B cell (primary cell): ENCODE data around the gene PCDHAC1. TPM values are rescaled to one million over a fixed set of nuclear protein-coding genes. Genes with fewer than 3 reads are reported as not detected.
"Not testable (repeated sequence)": the region's sequence is repeated elsewhere in the genome, so short reads cannot be mapped to it uniquely, and the experiment has no call there.

Source experiments
- ATAC-seq: fragments of 200-7000 bp; cut with Tn5 transposase; one replicate; pipeline ENCODE4 v1.10.0; 2021; ENCODE audit warnings: low read depth, mild to moderate bottlenecking, moderate number of reproducible peaks, moderate library complexity
- CTCF ChIA-PET: fragments of 350-600 bp; sonication (Branson Sonifier 250); formaldehyde crosslinking; loops from one replicate; lab custom pipeline; 2021; ENCODE audit warnings: antibody characterized with exemption, inconsistent platforms; lab: Charles Lee
- POLR2A ChIA-PET: fragments of 350-600 bp; sonication (Branson Sonifier 250); formaldehyde crosslinking; loops from one replicate; lab custom pipeline; 2021; ENCODE audit warnings: antibody characterized with exemption; lab: Charles Lee
- DNase-seq: peaks from one replicate; pipeline ENCODE4 v3.0.0; 2013
- H2AFZ ChIP-seq: 2 replicates; pipeline ENCODE4 v1.6.1; 2012; ENCODE audit warnings: mild to moderate bottlenecking, low read depth, low read length; ENCODE audit not compliant: insufficient read depth, poor library complexity, severe bottlenecking
- H3K27ac ChIP-seq, 2 donors: 1 replicate in 1 of 2; 2 replicates in 1 of 2; pipeline ENCODE4 v1.5.1; 2012 to 2013; ENCODE audit warnings: low read length in 2 of 2, mild to moderate bottlenecking in 2 of 2, moderate library complexity in 1 of 2
- H3K27me3 ChIP-seq, 4 experiments: fragments of 200-600 bp in 1 of 4; sonication (generic) in 1 of 4; replicated peaks in 1 of 4; 1 replicate in 2 of 4; 2 replicates in 2 of 4; pipeline versions ENCODE4 v1.6.1 to v1.7.0; 2013 to 2016; ENCODE audit warnings: low read length in 3 of 4, mild to moderate bottlenecking in 2 of 4, mixed read lengths in 1 of 4, moderate library complexity in 1 of 4; ENCODE audit not compliant: insufficient read depth in 4 of 4, control insufficient read depth in 3 of 4; ENCODE audit errors: control extremely low read depth in 1 of 4
- H3K36me3 ChIP-seq, 2 experiments: replicated peaks in 1 of 2; 1 replicate in 1 of 2; 2 replicates in 1 of 2; pipeline versions ENCODE4 v1.6.1 to v1.7.1; 2013; ENCODE audit warnings: low read length in 1 of 2; ENCODE audit not compliant: insufficient read depth in 2 of 2, control insufficient read depth in 1 of 2; ENCODE audit errors: control extremely low read depth in 1 of 2, extremely low read depth in 1 of 2
- H3K4me1 ChIP-seq, 2 donors: fragments of 200-600 bp in 1 of 2; sonication (generic) in 1 of 2; 1 replicate in 1 of 2; 2 replicates in 1 of 2; pipeline versions ENCODE4 v1.5.1 to v1.6.1; 2013 to 2017; ENCODE audit warnings: low read length in 2 of 2; ENCODE audit not compliant: control insufficient read depth in 2 of 2, insufficient read depth in 2 of 2
- H3K4me2 ChIP-seq: replicated peaks from 2 replicates; pipeline ENCODE3; 2012; ENCODE audit warnings: mild to moderate bottlenecking, low read depth, low read length; ENCODE audit not compliant: poor library complexity, severe bottlenecking
- H3K4me3 ChIP-seq, 5 experiments: fragments of 200-600 bp in 1 of 5; sonication (generic) in 1 of 5; 1 replicate in 3 of 5; 2 replicates in 2 of 5; pipeline versions ENCODE4 v1.5.1 to v1.7.0; 2011 to 2016; ENCODE audit warnings: low read length in 4 of 5, mild to moderate bottlenecking in 4 of 5, low read depth in 2 of 5, control low read depth in 1 of 5, moderate library complexity in 1 of 5; ENCODE audit not compliant: insufficient read depth in 1 of 5; ENCODE audit errors: control extremely low read depth in 1 of 5, extremely low read depth in 1 of 5
- H3K79me2 ChIP-seq: fragments of 200-600 bp; sonication (generic); one replicate; pipeline ENCODE4 v1.6.0; 2016; ENCODE audit warnings: low read length; ENCODE audit not compliant: control insufficient read depth, insufficient read depth
- H3K9ac ChIP-seq: fragments of 200-600 bp; sonication (generic); 2 replicates; pipeline ENCODE4 v1.6.1; 2017; ENCODE audit warnings: mild to moderate bottlenecking, low read length, moderate library complexity
- H3K9me3 ChIP-seq, 3 donors: one replicate each; pipeline versions ENCODE4 v1.6.1 to v1.7.1; 2013; ENCODE audit warnings: low read length in 2 of 3; ENCODE audit not compliant: control insufficient read depth in 2 of 3, insufficient read depth in 1 of 3; ENCODE audit errors: control extremely low read depth in 1 of 3
- H4K20me1 ChIP-seq: 2 replicates; pipeline ENCODE4 v1.6.0; 2012; ENCODE audit warnings: mild to moderate bottlenecking, low read length; ENCODE audit not compliant: insufficient read depth, control insufficient read depth, poor library complexity, severe bottlenecking
- H3K27ac Mint-ChIP-seq: one replicate; pipeline ENCODE4 v1.8.0; 2021; ENCODE audit warnings: mixed read lengths
- H3K27me3 Mint-ChIP-seq: one replicate; pipeline ENCODE4 v1.8.0; 2021; ENCODE audit warnings: mixed read lengths
- H3K4me1 Mint-ChIP-seq: one replicate; pipeline ENCODE4 v1.8.0; 2021; ENCODE audit warnings: mixed read lengths
- H3K4me3 Mint-ChIP-seq: one replicate; pipeline ENCODE4 v1.8.0; 2021; ENCODE audit warnings: mixed read lengths
- H3K9me3 Mint-ChIP-seq: one replicate; pipeline ENCODE4 v1.8.0; 2022; ENCODE audit warnings: mixed read lengths; ENCODE audit not compliant: insufficient read depth
- CTCF ChIP-seq: fragments of 200-600 bp; IDR thresholded peaks from one replicate; pipeline ENCODE4 v1.8.0; 2022; ENCODE audit warnings: antibody characterized with exemption, mild to moderate bottlenecking
- EZH2 ChIP-seq: IDR thresholded peaks from 2 replicates; pipeline ENCODE4 v1.6.1; 2012; ENCODE audit warnings: borderline replicate concordance, low read depth, mild to moderate bottlenecking, moderate library complexity, low read length; ENCODE audit not compliant: insufficient read depth, poor library complexity, severe bottlenecking
- WGBS: methylation state at CpG from one replicate; pipeline ENCODE4 v1.1.5; 2013; ENCODE audit warnings: missing lambda C conversion rate; ENCODE audit not compliant: insufficient coverage; 5-methylcytosine and 5-hydroxymethylcytosine counted together
- intact Hi-C: fragments of 100-400 bp; cut with micrococcal nuclease; formaldehyde crosslinking; loops from one replicate; pipeline ENCODE4 v1.10.0; 2022
- polyA minus RNA-seq: library from RNA; depleted of rRNA, polyadenylated mRNA; stranded (reverse); fragments of >200 nt; gene quantifications from 2 replicates; pipeline ENCODE4 v1.2.3, GENCODE V29; 2012
- polyA plus RNA-seq: library from polyadenylated mRNA; depleted of rRNA; stranded (reverse); fragments of >200 nt; gene quantifications from 2 replicates; pipeline ENCODE4 v1.2.3, GENCODE V29; 2012
- total RNA-seq, 2 donors: library from RNA; stranded (reverse); fragments of 120-200 nt in 1 of 2; gene quantifications; 1 replicate in 1 of 2; 2 replicates in 1 of 2; pipeline versions ENCODE4 v1.2.3 to v1.2.4, GENCODE V29; 2013 to 2022

Gene PCDHAC1, protein sequence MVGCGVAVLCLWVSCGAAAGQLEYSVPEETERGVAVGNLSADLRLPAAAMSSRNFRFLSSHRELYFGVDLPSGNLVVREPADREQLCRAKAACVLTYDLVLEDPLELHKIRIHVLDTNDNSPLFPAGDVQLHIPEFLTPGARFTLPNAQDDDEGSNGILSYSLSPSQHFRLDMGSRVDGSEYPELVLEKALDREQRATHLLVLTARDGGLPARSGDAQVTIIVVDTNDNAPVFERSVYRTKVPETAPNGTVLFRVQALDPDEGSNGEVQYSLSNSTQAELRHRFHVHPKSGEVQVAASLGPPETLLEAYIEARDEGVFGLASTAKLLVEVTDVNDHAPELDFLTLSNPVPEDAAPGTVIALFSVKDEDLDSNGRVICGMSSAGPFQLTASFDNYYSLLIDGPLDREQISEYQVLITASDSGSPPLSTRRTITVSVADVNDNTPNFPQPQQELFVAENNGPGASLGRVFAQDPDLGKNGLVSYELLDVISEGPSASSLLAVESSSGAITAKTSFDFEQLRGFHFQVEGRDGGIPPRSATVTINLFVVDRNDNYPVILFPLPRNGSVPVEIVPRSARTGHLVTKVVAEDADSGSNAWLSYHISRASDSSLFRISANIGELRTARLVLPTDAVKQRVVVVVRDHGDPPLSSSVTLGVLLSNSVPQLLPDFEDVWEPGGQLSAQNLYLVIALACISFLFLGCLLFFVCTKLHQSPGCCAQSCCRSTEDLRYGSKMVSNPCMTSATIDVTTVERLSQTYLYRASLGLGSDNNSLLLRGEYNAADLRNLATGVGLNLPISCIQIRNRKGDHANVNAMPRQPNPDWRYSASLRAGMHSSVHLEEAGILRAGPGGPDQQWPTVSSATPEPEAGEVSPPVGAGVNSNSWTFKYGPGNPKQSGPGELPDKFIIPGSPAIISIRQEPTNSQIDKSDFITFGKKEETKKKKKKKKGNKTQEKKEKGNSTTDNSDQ
- total RNA-seq, result not detected in 2 replicates
- total RNA-seq (2013), result not detected
- not detected in 2 replicates for polyA plus RNA-seq
- polyA minus RNA-seq, result 0.07 TPM in 1 of 2 replicates, not detected in the other

- Mint-ChIP-seq H3K4me1 (peaks cover 5% of the 10 kb centered on the region), H3K4me3 (peak within 1 kb of the TSS; percentile 61), H3K27ac (no peak within 1 kb of the TSS), H3K27me3 (peaks cover 45% of the 10 kb centered on the region), H3K9me3 (peaks cover 6% of the 10 kb centered on the region)
- H3K9me3 ChIP-seq, result peaks cover 0 to 31% (median 3%) of the 10 kb centered on the region in 3 donors
- no peak for ATAC-seq
- H3K4me2 ChIP-seq, result peak within 1 kb of the TSS; percentile 57
- WGBS, result 12% methylated on average over 37 of the region's 41 CpGs
- peak within 1 kb of the TSS; percentile 56 for H2AFZ ChIP-seq
- no peak for DNase-seq
- no peak within 1 kb of the TSS for H3K27ac ChIP-seq
- ChIA-PET CTCF (no interaction called here), POLR2A (no interaction called here)
- H4K20me1 ChIP-seq, result no peaks in the 10 kb centered on the region
- peak within 1 kb of the TSS in 2 of 5 experiments; percentile 12 to 19 for H3K4me3 ChIP-seq
- H3K9ac ChIP-seq, result no peak within 1 kb of the TSS
- peaks cover 4 to 14% of the 10 kb centered on the region in 2 donors for H3K4me1 ChIP-seq
- TF ChIP-seq CTCF (no peak), EZH2 (no peak)
- intact Hi-C loops, result no loop called here
- H3K36me3 ChIP-seq, result no peaks in the 10 kb centered on the region
- H3K27me3 ChIP-seq, result peaks cover 0 to 26% (median 9%) of the 10 kb centered on the region in 4 experiments
- H3K79me2 ChIP-seq, result no peaks in the 10 kb centered on the region
Measured at GRCh38 chr5:140925806-140926442, at the start of gene PCDHAC1. PCDHAC1 (plus strand) TSS chr5:140926299; CDS start chr5:140926893, 594 bp downstream.

GRCh38 chr5:140876541-140877261 lies 49.4 kb upstream of the PCDHAC1 start:
- H3K79me2 ChIP-seq, CTCF ChIA-PET, H3K4me3 ChIP-seq, ATAC-seq, H3K9ac ChIP-seq, H3K36me3 ChIP-seq, H3K27ac ChIP-seq, H3K27ac Mint-ChIP-seq, intact Hi-C loops, H3K4me1 ChIP-seq, H4K20me1 ChIP-seq, H2AFZ ChIP-seq, H3K4me2 ChIP-seq, H3K4me1 Mint-ChIP-seq, POLR2A ChIA-PET, H3K9me3 Mint-ChIP-seq, DNase-seq, H3K4me3 Mint-ChIP-seq: not testable (repeated sequence)
- peaks cover 0 to 16% (median 12%) of the 10 kb centered on the region in 4 experiments for H3K27me3 ChIP-seq
- WGBS, result 55% methylated on average over 80 of the region's 80 CpGs
- peaks cover 31% of the 10 kb centered on the region for H3K27me3 Mint-ChIP-seq
- H3K9me3 ChIP-seq, result peaks cover 3 to 22% (median 8%) of the 10 kb centered on the region in 3 donors
